ENCODE results near the gene H19.

GRCh38 chr11:1997755-1998154 lies at the start of gene H19:
- TF ChIP-seq JUND (IDR thresholded peaks at IDR 0.05): no peak
- no peak for TF ChIP-seq CTCF (IDR thresholded peaks at IDR 0.05)
- TF ChIP-seq RFX5 (IDR thresholded peaks at IDR 0.05; ENCODE audit: low read length): no peak
- TF ChIP-seq FOSL2 (IDR thresholded peaks at IDR 0.05; ENCODE audit: borderline replicate concordance, low read depth): no peak
- no peak for TF ChIP-seq TCF12 (IDR thresholded peaks at IDR 0.05)
- TF ChIP-seq EP300 (IDR thresholded peaks at IDR 0.05; ENCODE audit: borderline replicate concordance in 1 of 2, low read depth in 1 of 2, low read length in 1 of 2): no peak
- no peak for TF ChIP-seq FOXJ3 (CRISPR knock-in tag; IDR thresholded peaks at IDR 0.05)
- no peak for TF ChIP-seq POLR2AphosphoS5 (IDR thresholded peaks at IDR 0.05; ENCODE audit: low read depth, low read length)
